Activated CD8-positive, alpha-beta memory T cell treated with anti-CD3 and anti-CD28 coated beads, Interleukin-2, amount 10 ng/mL, durations not matched to agents 7 days and 5 days (primary cell): ENCODE data around the gene OSBPL9. TPM values are rescaled to one million over a fixed set of nuclear protein-coding genes. Genes with fewer than 3 reads are reported as not detected.

Source experiments
- ATAC-seq: fragments of 150-1000 bp; cut with Tn5 transposase; one replicate; pipeline ENCODE4 v1.10.0; 2021; ENCODE audit warnings: moderate library complexity
- CTCF ChIA-PET: fragments of 350-600 bp; sonication (Branson Sonifier 250); formaldehyde crosslinking; loops from one replicate; lab custom pipeline; 2021; ENCODE audit warnings: antibody characterized with exemption; lab: Charles Lee
- DNase-seq: peaks from one replicate; pipeline ENCODE4 v3.0.0-alpha.2; 2020
- H3K27ac Mint-ChIP-seq: one replicate; pipeline ENCODE4 v1.8.0; 2021; ENCODE audit warnings: mild to moderate bottlenecking, mixed read lengths
- H3K27me3 Mint-ChIP-seq: one replicate; pipeline ENCODE4 v1.8.0; 2021; ENCODE audit warnings: mixed read lengths
- H3K36me3 Mint-ChIP-seq: one replicate; pipeline ENCODE4 v1.8.0; 2021; ENCODE audit warnings: mild to moderate bottlenecking, mixed read lengths
- H3K4me1 Mint-ChIP-seq: one replicate; pipeline ENCODE4 v1.8.0; 2021; ENCODE audit warnings: mixed read lengths
- H3K4me3 Mint-ChIP-seq: one replicate; pipeline ENCODE4 v1.8.0; 2021; ENCODE audit warnings: mild to moderate bottlenecking, moderate library complexity, mixed read lengths
- H3K9me3 Mint-ChIP-seq: one replicate; pipeline ENCODE4 v1.8.0; 2022; ENCODE audit warnings: low read depth, mixed read lengths
- total RNA-seq, 2 experiments: library from RNA; stranded (reverse); gene quantifications; one replicate each; pipeline ENCODE4 v1.2.3, GENCODE V29; 2021

Gene OSBPL9
- total RNA-seq, 2 experiments from 2014 or later = 46.5 to 48.5 TPM

DNA sequence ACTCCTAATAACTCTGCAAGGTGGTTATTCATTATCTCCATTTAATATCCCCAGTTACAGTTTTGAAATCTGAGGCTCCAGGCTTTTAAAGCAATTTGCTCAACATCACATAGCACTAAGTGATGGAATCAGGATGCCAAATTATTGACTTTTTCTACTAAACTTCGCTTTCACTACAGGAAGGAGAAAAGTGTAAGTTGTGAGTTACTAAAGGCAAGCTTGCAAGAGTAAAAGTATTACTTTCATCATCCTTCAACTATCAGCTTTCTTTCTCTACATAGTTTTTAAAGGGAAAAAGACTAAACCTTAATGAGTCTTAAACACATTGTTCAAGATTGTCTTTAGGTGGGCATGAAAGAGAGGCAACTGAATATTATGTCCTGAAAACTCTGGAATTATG, 1.8 kb downstream of the OSBPL9 start:
- no peaks in the 10 kb centered on the region for H3K27me3 Mint-ChIP-seq
- DNase-seq (no peak), ATAC-seq (no peak)
- peaks cover 24% of the 10 kb centered on the region for H3K4me1 Mint-ChIP-seq
- no peak overlapping the region for H3K4me3 Mint-ChIP-seq
- CTCF ChIA-PET = interaction anchor here (1.2 to 1.4 kb wide), 3 partner anchors 13 to 122 kb away, joined by 3 read pairs; no protein-coding TSS in a partner anchor
- no peaks in the 10 kb centered on the region for H3K36me3 Mint-ChIP-seq
- no peaks in the 10 kb centered on the region for H3K9me3 Mint-ChIP-seq
- H3K27ac Mint-ChIP-seq = no peak overlapping the region

DNA sequence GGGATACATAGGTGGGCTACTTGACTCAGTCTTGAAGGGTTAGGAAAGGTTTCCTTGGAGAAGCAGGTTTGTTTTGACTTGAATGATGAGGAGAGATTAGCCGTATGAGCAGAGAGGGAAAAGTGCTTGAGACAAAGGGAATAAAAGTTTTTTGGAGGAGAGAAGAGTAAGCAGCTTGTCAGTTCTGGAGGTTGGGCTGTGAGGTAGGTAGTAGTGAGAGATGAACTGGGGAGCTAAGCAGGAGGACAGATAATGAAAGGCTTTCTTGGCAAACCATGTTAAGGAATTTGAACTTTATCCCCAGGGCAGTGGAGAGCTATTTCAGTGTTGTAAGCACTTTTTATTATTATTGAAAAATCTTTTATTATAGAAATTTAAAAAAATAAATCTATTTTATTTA, 3.6 kb downstream of the OSBPL9 start:
- ATAC-seq (no peak), DNase-seq (no peak)
- Mint-ChIP-seq H3K4me3 (no peak overlapping the region), H3K9me3 (no peaks in the 10 kb centered on the region), H3K27ac (no peak overlapping the region), H3K27me3 (no peaks in the 10 kb centered on the region), H3K4me1 (peaks cover 28% of the 10 kb centered on the region), H3K36me3 (no peaks in the 10 kb centered on the region)
- CTCF ChIA-PET = interaction anchor here (0.7 to 1.3 kb wide), 2 partner anchors 20 to 101 kb away, joined by 3 to 5 read pairs; no protein-coding TSS in a partner anchor

- Mint-ChIP-seq H3K9me3 (no peaks in the 10 kb centered on the region), H3K4me3 (no peak overlapping the region), H3K36me3 (no peaks in the 10 kb centered on the region), H3K27me3 (no peaks in the 10 kb centered on the region), H3K27ac (no peak overlapping the region), H3K4me1 (peaks cover 27% of the 10 kb centered on the region)
- ATAC-seq (no peak), DNase-seq (no peak)
- CTCF ChIA-PET = interaction anchor here (0.7 to 1.3 kb wide), 2 partner anchors 19 to 101 kb away, joined by 3 to 5 read pairs; no protein-coding TSS in a partner anchor
These were observed 4.3 kb downstream of the OSBPL9 start for GRCh38 chr1:51621161-51621560.

- no peaks in the 10 kb centered on the region for H3K9me3 Mint-ChIP-seq
These were observed 5.1 kb downstream of the OSBPL9 start for GRCh38 chr1:51621841-51622454.

DNA sequence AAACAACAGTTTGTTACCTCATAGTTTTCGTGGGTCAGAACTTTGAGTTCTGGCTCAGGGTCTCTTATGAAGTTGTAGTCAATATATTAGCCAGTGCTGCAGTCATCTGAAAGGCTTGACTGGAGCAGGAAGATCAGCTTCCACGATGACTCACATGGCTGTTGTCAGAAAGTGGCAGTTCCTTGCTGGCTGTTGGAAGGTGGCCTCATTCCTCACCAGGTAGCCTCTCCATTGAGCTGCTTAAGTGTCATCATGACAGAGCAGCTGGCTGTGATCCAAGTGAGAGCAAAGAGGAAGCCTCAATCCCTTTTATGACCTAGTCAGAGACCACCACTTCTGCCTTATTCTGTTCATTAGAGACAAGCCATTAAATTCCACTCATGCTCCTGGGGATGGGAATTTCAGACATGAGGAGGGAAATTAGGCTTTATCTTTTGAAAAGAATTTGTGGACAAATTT, 5.6 kb downstream of the OSBPL9 start:
- H3K4me3 Mint-ChIP-seq = no peak overlapping the region
- H3K36me3 Mint-ChIP-seq = no peaks in the 10 kb centered on the region
- H3K4me1 Mint-ChIP-seq = peaks cover 21% of the 10 kb centered on the region
- CTCF ChIA-PET = interaction anchor here (1.0 kb wide), 1 partner anchor 9 kb away, joined by 3 read pairs; no protein-coding TSS in a partner anchor
- H3K27ac Mint-ChIP-seq = no peak overlapping the region
- no peak for ATAC-seq
- DNase-seq = no peak
- H3K27me3 Mint-ChIP-seq = no peaks in the 10 kb centered on the region
- H3K9me3 Mint-ChIP-seq = no peaks in the 10 kb centered on the region

More at GRCh38 chr1:51621841-51622454, 5.1 kb downstream of the OSBPL9 start:
- Mint-ChIP-seq H3K36me3 (no peaks in the 10 kb centered on the region), H3K27me3 (no peaks in the 10 kb centered on the region), H3K4me1 (peaks cover 24% of the 10 kb centered on the region), H3K27ac (no peak overlapping the region), H3K4me3 (no peak overlapping the region)
- CTCF ChIA-PET = interaction anchor here (1.3 kb wide), 1 partner anchor 19 kb away, joined by 5 read pairs; no protein-coding TSS in a partner anchor
- DNase-seq (no peak), ATAC-seq (no peak)

DNA sequence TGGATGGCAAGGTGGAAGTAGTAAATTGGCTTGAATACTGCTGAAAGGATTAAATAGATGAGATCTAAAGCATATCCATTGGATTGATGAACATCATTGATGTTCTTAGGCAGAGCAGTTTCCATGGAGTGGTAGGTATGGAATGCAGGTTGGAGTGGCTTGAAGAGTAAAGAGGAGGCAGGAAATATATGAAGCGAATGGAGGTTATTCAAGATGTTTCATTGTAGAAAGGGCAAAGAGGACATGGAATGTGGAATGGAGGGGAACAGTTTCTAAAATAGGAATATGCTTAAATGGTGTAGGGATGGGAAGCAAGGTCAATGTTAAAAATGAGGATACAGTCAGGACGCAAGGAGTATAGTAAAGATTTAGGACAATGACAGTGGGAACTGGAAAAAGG, 6.1 kb downstream of the OSBPL9 start:
- CTCF ChIA-PET = interaction anchor here (0.8 to 1.1 kb wide), 3 partner anchors 9 to 256 kb away, joined by 3 read pairs; no protein-coding TSS in a partner anchor

GRCh38 chr1:51623450-51623849, 6.6 kb downstream of the OSBPL9 start:
- Mint-ChIP-seq H3K27me3 (no peaks in the 10 kb centered on the region), H3K4me3 (no peak overlapping the region), H3K4me1 (peaks cover 11% of the 10 kb centered on the region), H3K36me3 (no peaks in the 10 kb centered on the region), H3K27ac (no peak overlapping the region), H3K9me3 (no peaks in the 10 kb centered on the region)
- ATAC-seq (no peak), DNase-seq (no peak)
- CTCF ChIA-PET = interaction anchor here (0.8 to 1.1 kb wide), 3 partner anchors 8 to 256 kb away, joined by 3 read pairs; no protein-coding TSS in a partner anchor

More for the DNA sequence above, 6.1 kb downstream of the OSBPL9 start:
- ATAC-seq (no peak), DNase-seq (no peak)
- Mint-ChIP-seq H3K27ac (no peak overlapping the region), H3K9me3 (no peaks in the 10 kb centered on the region), H3K4me1 (peaks cover 15% of the 10 kb centered on the region), H3K27me3 (no peaks in the 10 kb centered on the region), H3K4me3 (no peak overlapping the region), H3K36me3 (no peaks in the 10 kb centered on the region)

- Mint-ChIP-seq H3K27ac (no peak overlapping the region), H3K4me3 (no peak overlapping the region), H3K36me3 (peaks cover 2% of the 10 kb centered on the region), H3K27me3 (no peaks in the 10 kb centered on the region), H3K4me1 (peaks cover 14% of the 10 kb centered on the region), H3K9me3 (no peaks in the 10 kb centered on the region)
- ATAC-seq (no peak), DNase-seq (no peak)
- CTCF ChIA-PET = no interaction called here
These were observed 8.0 kb downstream of the OSBPL9 start for GRCh38 chr1:51624855-51625254.

DNA sequence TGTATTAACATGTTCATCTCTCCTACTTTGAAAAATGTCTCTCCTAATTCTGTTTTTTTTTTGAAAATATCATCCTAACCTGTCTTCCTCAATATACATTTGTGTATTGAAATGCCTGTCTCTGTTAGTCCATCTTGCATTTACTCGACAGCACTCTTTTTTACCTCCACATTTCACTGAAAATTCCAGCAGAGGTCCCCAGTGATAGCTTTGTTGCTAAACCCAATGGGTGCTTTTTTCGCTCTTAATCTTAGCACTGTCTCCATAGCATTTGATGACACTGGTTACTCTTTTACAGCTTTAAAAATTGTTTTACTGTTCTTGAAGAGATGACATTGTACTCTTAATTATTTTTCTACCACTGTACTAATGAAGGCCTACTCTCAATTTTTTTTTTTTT, 10.8 kb downstream of the OSBPL9 start:
- H3K4me3 Mint-ChIP-seq = no peak overlapping the region
- CTCF ChIA-PET = interaction anchor here (2.9 kb wide), 1 partner anchor 142 kb away, joined by 12 read pairs; no protein-coding TSS in a partner anchor
- no peaks in the 10 kb centered on the region for H3K9me3 Mint-ChIP-seq
- H3K27me3 Mint-ChIP-seq = no peaks in the 10 kb centered on the region
- peaks cover 2% of the 10 kb centered on the region for H3K36me3 Mint-ChIP-seq
- DNase-seq = no peak
- ATAC-seq = no peak
- no peak overlapping the region for H3K27ac Mint-ChIP-seq
- H3K4me1 Mint-ChIP-seq = peaks cover 13% of the 10 kb centered on the region

DNA sequence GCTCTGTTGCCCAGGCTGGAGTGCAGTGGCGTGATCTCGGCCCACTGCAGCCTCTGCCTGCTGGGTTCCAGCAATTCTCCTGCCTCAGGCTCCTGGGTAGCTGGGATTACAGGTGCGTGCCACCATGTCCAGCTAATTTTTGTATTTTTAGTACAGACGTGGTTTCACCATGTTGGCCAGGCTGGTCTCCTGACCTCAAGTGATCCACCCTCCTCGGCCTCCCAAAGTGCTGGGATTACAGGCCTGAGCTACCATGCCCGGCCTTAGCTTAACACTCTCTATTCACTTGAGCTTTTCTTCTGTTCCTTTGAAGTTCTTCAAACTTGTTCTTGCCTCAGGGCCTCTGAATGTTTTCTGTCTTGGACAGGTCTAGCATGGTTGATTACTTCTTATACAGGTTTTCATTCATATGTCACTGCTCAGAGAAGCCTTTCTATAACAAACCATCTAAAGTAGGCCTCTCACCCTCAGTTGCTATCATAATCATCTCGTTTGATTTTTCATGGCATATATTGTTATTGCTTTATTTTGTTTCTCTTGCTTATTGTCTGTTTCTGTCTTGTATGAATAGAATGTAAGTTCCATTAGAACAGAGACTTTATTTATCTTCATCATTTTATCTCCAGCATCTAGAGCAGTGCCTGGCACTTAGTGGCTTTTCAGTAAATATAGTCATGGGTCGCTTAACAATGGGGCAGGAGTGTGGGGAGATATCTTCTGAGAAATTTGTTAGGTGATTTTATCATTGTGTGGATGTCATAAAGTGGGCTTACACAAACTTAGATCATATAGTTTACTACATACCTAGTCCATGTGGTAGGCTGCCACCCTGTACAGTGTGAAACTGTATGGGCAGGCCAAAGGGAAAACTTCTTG, 12.1 kb downstream of the OSBPL9 start:
- H3K9me3 Mint-ChIP-seq = no peaks in the 10 kb centered on the region
- H3K27ac Mint-ChIP-seq = no peak overlapping the region

DNA sequence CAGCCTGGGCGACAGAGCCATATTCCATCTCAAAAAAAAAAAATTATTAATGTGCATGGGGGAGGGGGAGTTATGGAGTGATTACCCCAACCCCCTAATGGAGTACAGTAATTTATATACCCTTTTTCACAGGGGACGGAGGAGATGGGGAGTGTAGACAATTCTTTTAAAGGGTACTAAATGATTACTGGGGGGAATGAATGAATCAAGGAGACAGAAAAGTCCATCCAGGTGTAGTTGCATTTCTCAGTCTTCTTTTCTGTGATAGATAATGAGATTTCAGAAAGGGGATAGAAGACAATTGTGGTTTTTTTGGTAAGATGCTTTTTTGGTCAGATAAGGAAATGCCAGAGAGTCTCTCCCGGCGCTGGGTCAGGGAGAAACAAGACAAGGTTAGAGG, 13.0 kb downstream of the OSBPL9 start:
- Mint-ChIP-seq H3K27me3 (no peaks in the 10 kb centered on the region), H3K4me1 (peaks cover 11% of the 10 kb centered on the region), H3K27ac (no peak overlapping the region), H3K4me3 (no peak overlapping the region), H3K9me3 (no peaks in the 10 kb centered on the region), H3K36me3 (peaks cover 2% of the 10 kb centered on the region)
- CTCF ChIA-PET = no interaction called here
- no peak for ATAC-seq
- DNase-seq = no peak

More for the DNA sequence above, 12.1 kb downstream of the OSBPL9 start:
- Mint-ChIP-seq H3K27me3 (no peaks in the 10 kb centered on the region), H3K4me3 (no peak overlapping the region), H3K4me1 (peaks cover 13% of the 10 kb centered on the region), H3K36me3 (peaks cover 2% of the 10 kb centered on the region)
- DNase-seq (no peak), ATAC-seq (no peak)
- CTCF ChIA-PET = interaction anchor here (2.9 kb wide), 1 partner anchor 140 kb away, joined by 12 read pairs; no protein-coding TSS in a partner anchor

DNA sequence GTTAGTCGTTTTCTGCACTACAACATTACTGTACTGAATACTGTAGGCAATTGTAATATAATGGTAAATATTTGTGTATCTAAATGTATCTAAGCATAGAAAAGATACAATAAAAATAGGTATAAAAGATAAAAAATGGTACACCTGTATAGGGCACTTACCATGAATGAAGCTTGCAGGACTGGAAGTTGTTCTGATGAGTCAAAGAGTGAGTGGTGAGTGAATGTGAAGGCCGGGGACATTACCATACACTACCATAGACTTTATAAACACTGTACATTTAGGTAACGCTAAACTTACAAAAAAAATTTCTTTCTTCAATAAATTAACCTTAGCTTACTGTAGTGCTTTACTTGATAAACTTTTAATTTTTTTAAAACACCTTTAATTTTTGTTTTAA, 13.5 kb downstream of the OSBPL9 start:
- H3K4me3 Mint-ChIP-seq = no peak overlapping the region
- no peak overlapping the region for H3K27ac Mint-ChIP-seq
- no peak for DNase-seq
- CTCF ChIA-PET = no interaction called here
- peaks cover 2% of the 10 kb centered on the region for H3K36me3 Mint-ChIP-seq
- no peaks in the 10 kb centered on the region for H3K27me3 Mint-ChIP-seq
- peaks cover 10% of the 10 kb centered on the region for H3K4me1 Mint-ChIP-seq
- H3K9me3 Mint-ChIP-seq = no peaks in the 10 kb centered on the region
- ATAC-seq = no peak

DNA sequence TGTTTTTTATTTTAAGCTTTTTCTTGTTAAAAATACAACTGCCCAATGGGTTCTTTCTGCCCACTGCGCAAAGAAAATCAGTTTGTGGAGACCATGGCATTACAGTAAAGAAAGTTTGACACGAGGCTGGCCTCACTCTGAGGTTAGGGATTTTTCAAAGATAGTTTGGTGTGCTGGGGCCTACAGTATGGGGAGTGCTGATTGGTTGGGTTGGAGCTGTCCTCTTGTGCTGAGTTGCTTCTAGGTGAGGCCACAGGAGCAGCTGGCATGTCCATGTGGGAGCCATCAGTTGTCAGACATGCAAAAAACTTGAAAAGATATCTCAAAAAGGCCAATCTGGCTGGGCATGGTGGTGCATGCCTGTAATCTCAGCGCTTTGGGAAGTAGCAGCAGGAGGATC, 14.0 kb downstream of the OSBPL9 start:
- H3K4me3 Mint-ChIP-seq = no peak overlapping the region
- no peak for DNase-seq
- no peak for ATAC-seq
- CTCF ChIA-PET = interaction anchor here (1.3 kb wide), 1 partner anchor 13 kb away, joined by 3 read pairs; no protein-coding TSS in a partner anchor
- H3K9me3 Mint-ChIP-seq = no peaks in the 10 kb centered on the region
- H3K27ac Mint-ChIP-seq = no peak overlapping the region
- peaks cover 10% of the 10 kb centered on the region for H3K4me1 Mint-ChIP-seq
- no peaks in the 10 kb centered on the region for H3K27me3 Mint-ChIP-seq
- peaks cover 2% of the 10 kb centered on the region for H3K36me3 Mint-ChIP-seq
